H9 (cell line): Measurements from ENCODE around the gene SDF2L1. TPM values are rescaled to one million over a fixed set of nuclear protein-coding genes. Genes with fewer than 3 reads are reported as not detected.

Source experiments
- DNase-seq: peaks from one replicate; pipeline ENCODE4 v3.0.0-alpha.2; 2017
- H2AFZ ChIP-seq: one replicate; pipeline ENCODE4 v1.6.1; 2013; ENCODE audit warnings: mild to moderate bottlenecking, low read length, control low read depth, moderate library complexity
- H2AK5ac ChIP-seq: 2 replicates; pipeline ENCODE4 v1.6.1; 2013; ENCODE audit warnings: low read length, control low read depth, mixed read lengths; ENCODE audit not compliant: insufficient read length
- H2BK120ac ChIP-seq: one replicate; pipeline ENCODE4 v1.6.1; 2013; ENCODE audit warnings: low read depth, mild to moderate bottlenecking, low read length, control low read depth, inconsistent platforms; ENCODE audit not compliant: poor library complexity, severe bottlenecking
- H2BK12ac ChIP-seq: 2 replicates; pipeline ENCODE4 v1.6.1; 2013; ENCODE audit warnings: low read length, control low read depth, mixed read lengths, low read depth; ENCODE audit not compliant: insufficient read length
- H2BK15ac ChIP-seq: 2 replicates; pipeline ENCODE4 v1.6.1; 2013; ENCODE audit warnings: low read depth, low read length, control low read depth
- H2BK20ac ChIP-seq: one replicate; pipeline ENCODE4 v1.6.1; 2013; ENCODE audit warnings: low read depth, mild to moderate bottlenecking, low read length, control low read depth, inconsistent platforms; ENCODE audit not compliant: poor library complexity, severe bottlenecking
- H2BK5ac ChIP-seq: 2 replicates; pipeline ENCODE4 v1.6.1; 2013; ENCODE audit warnings: low read length, control low read depth, mixed read lengths; ENCODE audit not compliant: insufficient read length
- H3K14ac ChIP-seq: 2 replicates; pipeline ENCODE4 v1.6.1; 2013; ENCODE audit warnings: low read length, control low read depth; ENCODE audit not compliant: insufficient read depth
- H3K18ac ChIP-seq: 2 replicates; pipeline ENCODE4 v1.6.1; 2013; ENCODE audit warnings: low read depth, mild to moderate bottlenecking, mixed read lengths, low read length, control low read depth; ENCODE audit not compliant: insufficient read length
- H3K23ac ChIP-seq: 2 replicates; pipeline ENCODE4 v1.6.1; 2013; ENCODE audit warnings: low read length, control low read depth, mixed read lengths, low read depth; ENCODE audit not compliant: insufficient read length
- H3K23me2 ChIP-seq: 2 replicates; pipeline ENCODE4 v1.6.1; 2013; ENCODE audit warnings: low read depth, mild to moderate bottlenecking, mixed read lengths, low read length, control low read depth; ENCODE audit not compliant: insufficient read length, poor library complexity, severe bottlenecking
- H3K27ac ChIP-seq: 2 replicates; pipeline ENCODE4 v1.5.1; 2013; ENCODE audit warnings: low read length, control low read depth, mixed read lengths, low read depth; ENCODE audit not compliant: insufficient read length
- H3K27me3 ChIP-seq: 2 replicates; pipeline ENCODE4 v1.6.1; 2013; ENCODE audit warnings: low read length, control low read depth, inconsistent platforms; ENCODE audit not compliant: insufficient read depth
- H3K4ac ChIP-seq: 2 replicates; pipeline ENCODE4 v1.6.1; 2013; ENCODE audit warnings: low read depth, mild to moderate bottlenecking, control low read depth, inconsistent platforms, low read length, moderate library complexity
- H3K4me1 ChIP-seq: 2 replicates; pipeline ENCODE4 v1.6.1; 2013; ENCODE audit warnings: low read length, control low read depth, inconsistent platforms; ENCODE audit not compliant: insufficient read depth
- H3K4me2 ChIP-seq: 2 replicates; pipeline ENCODE4 v1.6.1; 2013; ENCODE audit warnings: low read length, control low read depth, mixed read lengths; ENCODE audit not compliant: insufficient read length, insufficient read depth
- H3K56ac ChIP-seq: 2 replicates; pipeline ENCODE4 v1.6.1; 2013; ENCODE audit warnings: low read depth, mild to moderate bottlenecking, mixed read lengths, low read length, control low read depth; ENCODE audit not compliant: insufficient read length
- H3K79me1 ChIP-seq: 2 replicates; pipeline ENCODE4 v1.6.1; 2013; ENCODE audit warnings: low read depth, mild to moderate bottlenecking, moderate library complexity, low read length, control low read depth, inconsistent platforms; ENCODE audit not compliant: insufficient read depth, poor library complexity, severe bottlenecking
- H3K79me2 ChIP-seq: 2 replicates; pipeline ENCODE4 v1.6.1; 2013; ENCODE audit warnings: low read length, control low read depth, inconsistent platforms; ENCODE audit not compliant: insufficient read depth
- H3K9ac ChIP-seq: 2 replicates; pipeline ENCODE4 v1.6.1; 2013; ENCODE audit warnings: low read length, control low read depth, mixed read lengths; ENCODE audit not compliant: insufficient read length; ENCODE audit errors: extremely low read depth
- H3K9me3 ChIP-seq: one replicate; pipeline ENCODE4 v1.6.1; 2013; ENCODE audit warnings: low read depth, low read length, inconsistent platforms; ENCODE audit not compliant: control insufficient read depth
- H3T11ph ChIP-seq: one replicate; pipeline ENCODE4 v1.6.1; 2013; ENCODE audit warnings: mild to moderate bottlenecking, low read length, control low read depth, inconsistent platforms
- H4K20me1 ChIP-seq: one replicate; pipeline ENCODE4 v1.6.1; 2013; ENCODE audit not compliant: control insufficient read depth, insufficient read length, insufficient read depth
- H4K5ac ChIP-seq: 2 replicates; pipeline ENCODE4 v1.6.1; 2013; ENCODE audit warnings: low read depth, mild to moderate bottlenecking, mixed read lengths, low read length, control low read depth; ENCODE audit not compliant: insufficient read length
- H4K8ac ChIP-seq: replicated peaks from 2 replicates; pipeline ENCODE4 v1.6.1; 2013; ENCODE audit warnings: low read length, control low read depth, mixed read lengths, low read depth; ENCODE audit not compliant: insufficient read length
- H4K91ac ChIP-seq: 2 replicates; pipeline ENCODE4 v1.6.1; 2013; ENCODE audit warnings: low read depth, mild to moderate bottlenecking, moderate library complexity, mixed read lengths, low read length, control low read depth; ENCODE audit not compliant: insufficient read length
- H3K27ac Mint-ChIP-seq, 3 experiments: 2 replicates in 2 of 3; 3 replicates in 1 of 3; pipeline ENCODE4 v1.8.0; 2020 to 2021; ENCODE audit warnings: mixed read lengths in 3 of 3, mild to moderate bottlenecking in 1 of 3, moderate library complexity in 1 of 3
- H3K27me3 Mint-ChIP-seq: 2 replicates; pipeline ENCODE4 v1.8.0; 2021; ENCODE audit warnings: low read depth, mild to moderate bottlenecking, moderate library complexity, mixed read lengths
- H3K36me3 Mint-ChIP-seq, 3 experiments: 2 replicates in 2 of 3; 3 replicates in 1 of 3; pipeline ENCODE4 v1.8.0; 2020 to 2021; ENCODE audit warnings: low read depth in 3 of 3, mixed read lengths in 3 of 3; ENCODE audit not compliant: insufficient read depth in 1 of 3
- H3K4me1 Mint-ChIP-seq, 2 experiments: 2 replicates each; pipeline ENCODE4 v1.8.0; 2020; ENCODE audit warnings: mixed read lengths in 2 of 2
- H3K4me3 Mint-ChIP-seq, 2 experiments: 2 replicates in 1 of 2; 3 replicates in 1 of 2; pipeline ENCODE4 v1.8.0; 2020 to 2021; ENCODE audit warnings: mild to moderate bottlenecking in 2 of 2, mixed read lengths in 2 of 2, moderate library complexity in 1 of 2
- H3K9me3 Mint-ChIP-seq, 2 experiments: 2 replicates in 1 of 2; 3 replicates in 1 of 2; pipeline ENCODE4 v1.8.0; 2020; ENCODE audit warnings: mild to moderate bottlenecking in 2 of 2, mixed read lengths in 2 of 2, moderate library complexity in 1 of 2
- CTCF ChIP-seq: fragments of 200-600 bp; sonication (generic); conservative IDR thresholded peaks from 3 replicates; pipeline ENCODE4 v1.8.0; 2021; ENCODE audit warnings: antibody characterized with exemption, mild to moderate bottlenecking
- whole genome bisulfite sequencing: extraction: QIAGEN DNeasy Blood & Tissue Kit; methylation state at CpG from one replicate; pipeline ENCODE4 v1.1.7; 2013; ENCODE audit warnings: missing lambda C conversion rate, low lambda C conversion rate, mixed read lengths; ENCODE audit not compliant: insufficient read length; ENCODE audit errors: extremely low coverage; 5-methylcytosine and 5-hydroxymethylcytosine counted together
- total RNA-seq: library from RNA; stranded (reverse); gene quantifications from 2 replicates; pipeline ENCODE4 v1.2.1, GENCODE V29; 2021

SDF2L1 gene
- total RNA-seq, 1 experiment from 2014 or later: 36.0 TPM

GRCh38 chr22:21660904-21661303, 18.8 kb downstream of the SDF2L1 start:
- Histone ChIP-seq H2BK5ac (no peak overlapping the region), H3K79me1 (no peaks in the 10 kb centered on the region), H3K27me3 (no peaks in the 10 kb centered on the region), H3K79me2 (no peaks in the 10 kb centered on the region), H2AK5ac (no peak overlapping the region), H3K23ac (no peak overlapping the region), H2BK12ac (no peak overlapping the region), H3K18ac (no peak overlapping the region), H3K4ac (no peak overlapping the region), H4K91ac (no peak overlapping the region), H3K4me2 (no peak overlapping the region), H2BK120ac (no peak overlapping the region), H3K23me2 (peaks cover 6% of the 10 kb centered on the region), H3K27ac (no peak overlapping the region), H2BK20ac (no peak overlapping the region), H4K5ac (no peak overlapping the region), H3K9ac (no peak overlapping the region), H3T11ph (no peak overlapping the region), H4K20me1 (no peaks in the 10 kb centered on the region), H4K8ac (no peak overlapping the region), H3K56ac (no peak overlapping the region), H2AFZ (no peak overlapping the region), H3K4me1 (peaks cover 4% of the 10 kb centered on the region; the same call in 1 of the 2 replicates), H3K9me3 (no peaks in the 10 kb centered on the region), H3K14ac (no peak overlapping the region), H2BK15ac (no peak overlapping the region)
- no peak for DNase-seq
- Mint-ChIP-seq H3K9me3 (no peaks in the 10 kb centered on the region), H3K27me3 (peaks cover 21% of the 10 kb centered on the region), H3K36me3 (peaks cover 0 to 6% (median 0%) of the 10 kb centered on the region in 3 experiments; a peak in 1 of 7 replicates), H3K4me1 (peaks cover 13 to 17% of the 10 kb centered on the region in 2 experiments), H3K4me3 (no peak overlapping the region), H3K27ac (no peak overlapping the region)
- WGBS: no CpG with 5 or more reads among the region's 7 CpGs
- TF ChIP-seq CTCF: no peak
